ENCODE measurements around the gene BSCL2.

DNA sequence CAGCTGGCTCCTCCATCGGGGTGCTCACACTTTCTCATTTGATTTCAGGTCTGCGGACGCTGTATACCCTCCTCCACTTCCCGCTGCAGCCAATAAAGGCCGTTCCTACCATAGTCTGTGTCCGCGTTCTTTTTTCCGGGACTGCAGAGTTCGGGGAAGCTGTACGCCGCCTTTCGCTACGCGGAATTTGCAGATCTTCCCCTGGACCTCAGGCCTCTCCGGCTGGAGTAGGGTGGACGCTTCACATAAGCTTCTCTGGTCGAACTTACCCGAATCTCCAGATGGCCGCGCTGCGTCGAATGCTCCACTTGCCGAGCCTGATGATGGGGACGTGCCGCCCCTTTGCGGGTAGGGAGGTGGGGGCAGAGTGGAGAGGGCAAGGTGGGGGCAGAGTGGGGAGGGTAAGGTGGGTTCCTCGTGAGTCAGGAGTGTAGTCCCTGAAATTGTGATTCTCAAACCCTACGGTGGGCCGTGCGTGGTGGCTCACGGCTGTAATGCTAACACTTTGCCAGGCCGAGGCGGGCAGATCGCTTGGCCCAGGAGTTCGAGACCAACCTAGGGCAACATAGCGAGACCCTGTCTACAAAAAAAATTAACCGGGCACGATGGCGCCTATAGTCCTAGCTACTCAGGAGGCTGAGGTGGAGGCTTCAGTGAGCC is 41.5 kb downstream of the BSCL2 start:
- TF ChIP-seq KAT7 (CRISPR knock-in tag; IDR thresholded peaks at IDR 0.05; ENCODE audit: borderline replicate concordance) (no peak), CREM (CRISPR knock-in tag; IDR thresholded peaks at IDR 0.05) (no peak)
- TF ChIP-seq, protein P1, sequence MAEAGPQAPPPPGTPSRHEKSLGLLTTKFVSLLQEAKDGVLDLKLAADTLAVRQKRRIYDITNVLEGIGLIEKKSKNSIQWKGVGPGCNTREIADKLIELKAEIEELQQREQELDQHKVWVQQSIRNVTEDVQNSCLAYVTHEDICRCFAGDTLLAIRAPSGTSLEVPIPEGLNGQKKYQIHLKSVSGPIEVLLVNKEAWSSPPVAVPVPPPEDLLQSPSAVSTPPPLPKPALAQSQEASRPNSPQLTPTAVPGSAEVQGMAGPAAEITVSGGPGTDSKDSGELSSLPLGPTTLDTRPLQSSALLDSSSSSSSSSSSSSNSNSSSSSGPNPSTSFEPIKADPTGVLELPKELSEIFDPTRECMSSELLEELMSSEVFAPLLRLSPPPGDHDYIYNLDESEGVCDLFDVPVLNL (CRISPR knock-in tag; IDR thresholded peaks at IDR 0.05; ENCODE audit: borderline replicate concordance, low read depth), result no peak
- TF ChIP-seq, protein P2, sequence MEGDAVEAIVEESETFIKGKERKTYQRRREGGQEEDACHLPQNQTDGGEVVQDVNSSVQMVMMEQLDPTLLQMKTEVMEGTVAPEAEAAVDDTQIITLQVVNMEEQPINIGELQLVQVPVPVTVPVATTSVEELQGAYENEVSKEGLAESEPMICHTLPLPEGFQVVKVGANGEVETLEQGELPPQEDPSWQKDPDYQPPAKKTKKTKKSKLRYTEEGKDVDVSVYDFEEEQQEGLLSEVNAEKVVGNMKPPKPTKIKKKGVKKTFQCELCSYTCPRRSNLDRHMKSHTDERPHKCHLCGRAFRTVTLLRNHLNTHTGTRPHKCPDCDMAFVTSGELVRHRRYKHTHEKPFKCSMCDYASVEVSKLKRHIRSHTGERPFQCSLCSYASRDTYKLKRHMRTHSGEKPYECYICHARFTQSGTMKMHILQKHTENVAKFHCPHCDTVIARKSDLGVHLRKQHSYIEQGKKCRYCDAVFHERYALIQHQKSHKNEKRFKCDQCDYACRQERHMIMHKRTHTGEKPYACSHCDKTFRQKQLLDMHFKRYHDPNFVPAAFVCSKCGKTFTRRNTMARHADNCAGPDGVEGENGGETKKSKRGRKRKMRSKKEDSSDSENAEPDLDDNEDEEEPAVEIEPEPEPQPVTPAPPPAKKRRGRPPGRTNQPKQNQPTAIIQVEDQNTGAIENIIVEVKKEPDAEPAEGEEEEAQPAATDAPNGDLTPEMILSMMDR (IDR thresholded peaks at IDR 0.05), result no peak
